Type B pancreatic cell (in vitro differentiated cells): ENCODE data around the gene SRSF10. TPM values are rescaled to one million over a fixed set of nuclear protein-coding genes. Genes with fewer than 3 reads are reported as not detected.
"Not testable (repeated sequence)": the region's sequence is repeated elsewhere in the genome, so short reads cannot be mapped to it uniquely, and the experiment has no call there.

Experiments used
- DNase-seq: peaks from one replicate; pipeline ENCODE4 v3.0.0; 2021; ENCODE audit warnings: mixed read lengths; ENCODE audit not compliant: unreplicated experiment; ENCODE audit errors: extremely low spot score
- H3K27ac Mint-ChIP-seq: 2 replicates; pipeline ENCODE4 v1.8.0; 2021; ENCODE audit warnings: mild to moderate bottlenecking, mixed read lengths
- H3K27me3 Mint-ChIP-seq: 2 replicates; pipeline ENCODE4 v1.8.0; 2021; ENCODE audit warnings: mixed read lengths
- H3K36me3 Mint-ChIP-seq: 2 replicates; pipeline ENCODE4 v1.8.0; 2021; ENCODE audit warnings: mixed read lengths
- H3K4me1 Mint-ChIP-seq: one replicate; pipeline ENCODE4 v1.8.0; 2021; ENCODE audit warnings: mixed read lengths; ENCODE audit not compliant: unreplicated experiment
- H3K4me3 Mint-ChIP-seq: 2 replicates; pipeline ENCODE4 v1.8.0; 2021; ENCODE audit warnings: mild to moderate bottlenecking, mixed read lengths
- H3K9me3 Mint-ChIP-seq: 2 replicates; pipeline ENCODE4 v1.8.0; 2021; ENCODE audit warnings: mixed read lengths
- CTCF ChIP-seq: fragments of 200-600 bp; sonication (generic); conservative IDR thresholded peaks from 2 replicates; pipeline ENCODE4 v1.5.0; 2021; ENCODE audit warnings: antibody characterized with exemption, mild to moderate bottlenecking
- total RNA-seq: library from RNA; stranded (reverse); gene quantifications from 2 replicates; pipeline ENCODE4 v1.2.1, GENCODE V29; 2021; ENCODE audit warnings: low replicate concordance

The SRSF10 gene
- total RNA-seq, 1 donor from 2014 or later = 177 TPM

GRCh38 chr1:23959461-23960290 lies 20.5 kb downstream of the SRSF10 start, which contains the start of gene PNRC2:
Gene PNRC2 (plus strand): TSS chr1:23959828. CDS start chr1:23961458, 1,630 bp downstream.
- Mint-ChIP-seq H3K27ac (peak within 1 kb of the TSS; percentile 100), H3K36me3 (peaks cover 22% of the 10 kb centered on the region), H3K4me3 (peak within 1 kb of the TSS; percentile 100), H3K9me3 (no peaks in the 10 kb centered on the region), H3K27me3 (no peaks in the 10 kb centered on the region), H3K4me1 (peaks cover 26% of the 10 kb centered on the region)
- DNase-seq = peak; percentile 99
- peak; percentile 34 for TF ChIP-seq CTCF

- DNase-seq = peak; percentile 88
- TF ChIP-seq CTCF = peak; percentile 32
- Mint-ChIP-seq H3K4me1 (peaks cover 26% of the 10 kb centered on the region), H3K4me3 (peak overlapping the region; percentile 100), H3K27me3 (no peaks in the 10 kb centered on the region), H3K36me3 (peaks cover 22% of the 10 kb centered on the region), H3K27ac (peak overlapping the region; percentile 100), H3K9me3 (no peaks in the 10 kb centered on the region)
These were observed 21.2 kb downstream of the SRSF10 start for GRCh38 chr1:23958810-23959460.

- peaks cover 26% of the 10 kb centered on the region for H3K4me1 Mint-ChIP-seq
- not testable (repeated sequence) for H3K9me3 Mint-ChIP-seq, H3K27me3 Mint-ChIP-seq, DNase-seq
- peak overlapping the region; percentile 100 for H3K4me3 Mint-ChIP-seq
- H3K27ac Mint-ChIP-seq = peak overlapping the region; percentile 100
- H3K36me3 Mint-ChIP-seq = peaks cover 22% of the 10 kb centered on the region
These were observed 21.9 kb downstream of the SRSF10 start for GRCh38 chr1:23958040-23958809.

- no peaks in the 10 kb centered on the region for H3K27me3 Mint-ChIP-seq
- no peak for TF ChIP-seq CTCF
- peak overlapping the region; percentile 95 for H3K27ac Mint-ChIP-seq
- H3K9me3 Mint-ChIP-seq = no peaks in the 10 kb centered on the region
- H3K4me1 Mint-ChIP-seq = peaks cover 26% of the 10 kb centered on the region
- peaks cover 22% of the 10 kb centered on the region for H3K36me3 Mint-ChIP-seq
- DNase-seq = no peak
- peak overlapping the region; percentile 81 for H3K4me3 Mint-ChIP-seq
These were observed 23.0 kb downstream of the SRSF10 start for GRCh38 chr1:23957096-23957495.

- no peak for TF ChIP-seq CTCF
- H3K9me3 Mint-ChIP-seq = no peaks in the 10 kb centered on the region
- no peak overlapping the region for H3K4me3 Mint-ChIP-seq
- no peak for DNase-seq
- H3K36me3 Mint-ChIP-seq = no peaks in the 10 kb centered on the region
- H3K4me1 Mint-ChIP-seq = peaks cover 17% of the 10 kb centered on the region
- H3K27me3 Mint-ChIP-seq = no peaks in the 10 kb centered on the region
- H3K27ac Mint-ChIP-seq = no peak overlapping the region
These were observed 27.1 kb downstream of the SRSF10 start for GRCh38 chr1:23953020-23953419.
